K562 (cell line): ENCODE results near the gene GJA4.

ENCODE experiments used
- BRCA1 ChIP-seq, 2 experiments: fragments of 450-650 bp in 1 of 2; sonication (generic) in 1 of 2; formaldehyde crosslinking in 1 of 2; IDR thresholded peaks; 2 replicates each; pipeline versions ENCODE4 v1.5.0 to v1.6.1; 2017 to 2020; ENCODE audit warnings: mild to moderate bottlenecking in 1 of 2, missing genetic modification reagents in 1 of 2
- POLR2A ChIP-seq: fragments of 450-650 bp; conservative IDR thresholded peaks from 2 replicates; pipeline ENCODE4 v1.6.1; 2016

GRCh38 chr1:34806396-34806795 lies 13.6 kb downstream of the GJA4 start:
- TF ChIP-seq BRCA1 (IDR thresholded peaks at IDR 0.05) (no peak), BRCA1 (CRISPR knock-in tag; IDR thresholded peaks at IDR 0.05) (no peak), POLR2A (no peak)
